Esophagus squamous epithelium (tissue), 4 donors: Measurements from ENCODE around the gene GLTP.

Experiments used
- POLR2A ChIP-seq, 4 donors: fragments of 450-650 bp; IDR thresholded peaks; one replicate each; pipeline ENCODE4 v1.6.1; 2017; ENCODE audit warnings: antibody characterized with exemption in 4 of 4, mild to moderate bottlenecking in 4 of 4, moderate library complexity in 3 of 4
- TF ChIP-seq, protein P1 (sequence below), 6 experiments: fragments of 450-650 bp in 4 of 6; fragments of 200-600 bp in 2 of 6; sonication (generic) in 2 of 6; IDR thresholded peaks; one replicate each; pipeline ENCODE4 v1.5.1; 2016 to 2019; ENCODE audit warnings: antibody characterized with exemption in 6 of 6, mild to moderate bottlenecking in 4 of 6, moderate library complexity in 4 of 6

GRCh38 chr12:109813810-109814416 lies 66.4 kb downstream of the GLTP start:
- TF ChIP-seq POLR2A (IDR thresholded peaks at IDR 0.05), result no peak
- TF ChIP-seq, protein P1, sequence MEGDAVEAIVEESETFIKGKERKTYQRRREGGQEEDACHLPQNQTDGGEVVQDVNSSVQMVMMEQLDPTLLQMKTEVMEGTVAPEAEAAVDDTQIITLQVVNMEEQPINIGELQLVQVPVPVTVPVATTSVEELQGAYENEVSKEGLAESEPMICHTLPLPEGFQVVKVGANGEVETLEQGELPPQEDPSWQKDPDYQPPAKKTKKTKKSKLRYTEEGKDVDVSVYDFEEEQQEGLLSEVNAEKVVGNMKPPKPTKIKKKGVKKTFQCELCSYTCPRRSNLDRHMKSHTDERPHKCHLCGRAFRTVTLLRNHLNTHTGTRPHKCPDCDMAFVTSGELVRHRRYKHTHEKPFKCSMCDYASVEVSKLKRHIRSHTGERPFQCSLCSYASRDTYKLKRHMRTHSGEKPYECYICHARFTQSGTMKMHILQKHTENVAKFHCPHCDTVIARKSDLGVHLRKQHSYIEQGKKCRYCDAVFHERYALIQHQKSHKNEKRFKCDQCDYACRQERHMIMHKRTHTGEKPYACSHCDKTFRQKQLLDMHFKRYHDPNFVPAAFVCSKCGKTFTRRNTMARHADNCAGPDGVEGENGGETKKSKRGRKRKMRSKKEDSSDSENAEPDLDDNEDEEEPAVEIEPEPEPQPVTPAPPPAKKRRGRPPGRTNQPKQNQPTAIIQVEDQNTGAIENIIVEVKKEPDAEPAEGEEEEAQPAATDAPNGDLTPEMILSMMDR (IDR thresholded peaks at IDR 0.05), result no peak
